Epithelial cell of proximal tubule (primary cell): ENCODE results near the gene NR6A1. TPM values are rescaled to one million over a fixed set of nuclear protein-coding genes. Genes with fewer than 3 reads are reported as not detected.

Experiments
- DNase-seq: peaks from one replicate; pipeline ENCODE4 v3.0.0-alpha.2; 2011; ENCODE audit warnings: low read depth
- H3K4me3 ChIP-seq: 2 replicates; pipeline ENCODE4 v1.5.1; 2011; ENCODE audit warnings: low read depth, mild to moderate bottlenecking, low read length
- CTCF ChIP-seq: conservative IDR thresholded peaks from 2 replicates; pipeline ENCODE4 v1.5.1; 2012; ENCODE audit warnings: low read depth, mild to moderate bottlenecking, low read length
- total RNA-seq: library from RNA; depleted of rRNA; stranded (reverse); fragments of >200 nt; gene quantifications from 2 replicates; pipeline ENCODE4 v1.2.3, GENCODE V29; 2015

The NR6A1 gene
- total RNA-seq, 1 donor from 2014 or later = 2.0 TPM

GRCh38 chr9:124498040-124498439 lies 273.1 kb downstream of the NR6A1 start:
- H3K4me3 ChIP-seq = no peak overlapping the region
- DNase-seq = no peak
- TF ChIP-seq CTCF = no peak

- DNase-seq = no peak
- no peak for TF ChIP-seq CTCF
- H3K4me3 ChIP-seq = no peak overlapping the region
Observed at GRCh38 chr9:124497441-124497840, 273.7 kb downstream of the NR6A1 start.

GRCh38 chr9:124496463-124496862 lies 274.6 kb downstream of the NR6A1 start:
- no peak for TF ChIP-seq CTCF
- no peak for DNase-seq
- H3K4me3 ChIP-seq = no peak overlapping the region

- H3K4me3 ChIP-seq = no peak overlapping the region
- TF ChIP-seq CTCF = no peak
- no peak for DNase-seq
Observed at GRCh38 chr9:124496075-124496449, 275.0 kb downstream of the NR6A1 start.

GRCh38 chr9:124495126-124496074 lies 275.7 kb downstream of the NR6A1 start:
- TF ChIP-seq CTCF = no peak
- no peak for DNase-seq
- no peak overlapping the region for H3K4me3 ChIP-seq

GRCh38 chr9:124493794-124494479 lies 277.2 kb downstream of the NR6A1 start:
- DNase-seq = no peak
- no peak for TF ChIP-seq CTCF
- H3K4me3 ChIP-seq = no peak overlapping the region
